Liver (tissue), 3 donors: ENCODE measurements around the gene TVP23A.

ENCODE experiments used
- FOXA1 ChIP-seq: IDR thresholded peaks from 2 replicates; pipeline ENCODE4 v1.6.1; 2016; ENCODE audit warnings: antibody characterized with exemption
- FOXA2 ChIP-seq: IDR thresholded peaks from 2 replicates; pipeline ENCODE4 v1.6.1; 2016; ENCODE audit warnings: antibody characterized with exemption
- GABPA ChIP-seq, 2 donors: IDR thresholded peaks in 1 of 2; conservative IDR thresholded peaks in 1 of 2; 2 replicates each; pipeline ENCODE4 v1.6.1; 2016; ENCODE audit warnings: antibody characterized with exemption in 2 of 2, mild to moderate bottlenecking in 1 of 2, moderate library complexity in 1 of 2
- JUND ChIP-seq, 2 donors: IDR thresholded peaks; 2 replicates each; pipeline ENCODE4 v1.6.1; 2016; ENCODE audit warnings: antibody characterized with exemption in 2 of 2
- RAD21 ChIP-seq, 2 donors: IDR thresholded peaks; 2 replicates each; pipeline ENCODE4 v1.6.1; 2016; ENCODE audit warnings: antibody characterized with exemption in 2 of 2, mild to moderate bottlenecking in 2 of 2
- RXRA ChIP-seq, 2 donors: IDR thresholded peaks; 2 replicates each; pipeline ENCODE4 v1.6.1; 2017 to 2018; ENCODE audit warnings: antibody characterized with exemption in 2 of 2, mild to moderate bottlenecking in 1 of 2
- SP1 ChIP-seq: IDR thresholded peaks from 2 replicates; pipeline ENCODE4 v1.6.1; 2018; ENCODE audit warnings: antibody characterized with exemption, mild to moderate bottlenecking
- TAF1 ChIP-seq: conservative IDR thresholded peaks from 2 replicates; pipeline ENCODE4 v1.6.1; 2016; ENCODE audit warnings: antibody characterized with exemption, mild to moderate bottlenecking
- YY1 ChIP-seq: IDR thresholded peaks from 2 replicates; pipeline ENCODE4 v1.6.1; 2016; ENCODE audit warnings: antibody characterized with exemption, mild to moderate bottlenecking
- TF ChIP-seq, protein P1 (sequence below): fragments of 150-350 bp; IDR thresholded peaks from 2 replicates; pipeline ENCODE4 v1.5.1; 2017; ENCODE audit warnings: improper control_type of control experiment, low read depth, low read length; ENCODE audit not compliant: missing input control
- TF ChIP-seq, protein P2 (sequence below): IDR thresholded peaks from 2 replicates; pipeline ENCODE4 v1.6.1; 2016; ENCODE audit warnings: antibody characterized with exemption, mild to moderate bottlenecking
- TF ChIP-seq, protein P3 (sequence below): IDR thresholded peaks from 2 replicates; pipeline ENCODE4 v1.6.1; 2016; ENCODE audit warnings: antibody characterized with exemption
- TF ChIP-seq, protein P4 (sequence below): IDR thresholded peaks from 2 replicates; pipeline ENCODE4 v1.6.1; 2016; ENCODE audit warnings: antibody characterized with exemption
- donor health status: healthy.
- donor health status: healthy.

DNA sequence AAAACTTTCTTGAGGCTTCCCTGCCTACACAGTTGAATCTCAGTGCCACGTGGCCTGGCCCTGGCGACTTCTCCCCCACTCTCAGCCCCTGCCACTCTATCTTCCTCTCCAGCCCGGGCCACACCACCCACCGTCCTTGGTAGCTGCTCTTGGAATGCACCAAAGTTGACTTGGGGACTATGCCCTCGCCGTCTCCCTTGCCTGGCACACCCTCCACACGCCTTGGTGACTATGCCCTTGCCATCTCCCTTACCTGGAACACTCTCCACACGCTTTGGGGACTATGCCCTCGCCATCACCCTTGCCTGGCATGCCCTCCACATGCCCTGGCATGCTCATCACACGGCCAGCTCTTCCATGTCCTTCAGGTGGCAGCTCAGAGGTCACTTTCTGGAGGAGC lies 15.5 kb upstream of the TVP23A start:
- TF ChIP-seq GABPA (IDR thresholded peaks at IDR 0.05 in 1 of 2, conservative IDR thresholded peaks at IDR 0.05 in 1 of 2): no peak
- TF ChIP-seq, protein P1, sequence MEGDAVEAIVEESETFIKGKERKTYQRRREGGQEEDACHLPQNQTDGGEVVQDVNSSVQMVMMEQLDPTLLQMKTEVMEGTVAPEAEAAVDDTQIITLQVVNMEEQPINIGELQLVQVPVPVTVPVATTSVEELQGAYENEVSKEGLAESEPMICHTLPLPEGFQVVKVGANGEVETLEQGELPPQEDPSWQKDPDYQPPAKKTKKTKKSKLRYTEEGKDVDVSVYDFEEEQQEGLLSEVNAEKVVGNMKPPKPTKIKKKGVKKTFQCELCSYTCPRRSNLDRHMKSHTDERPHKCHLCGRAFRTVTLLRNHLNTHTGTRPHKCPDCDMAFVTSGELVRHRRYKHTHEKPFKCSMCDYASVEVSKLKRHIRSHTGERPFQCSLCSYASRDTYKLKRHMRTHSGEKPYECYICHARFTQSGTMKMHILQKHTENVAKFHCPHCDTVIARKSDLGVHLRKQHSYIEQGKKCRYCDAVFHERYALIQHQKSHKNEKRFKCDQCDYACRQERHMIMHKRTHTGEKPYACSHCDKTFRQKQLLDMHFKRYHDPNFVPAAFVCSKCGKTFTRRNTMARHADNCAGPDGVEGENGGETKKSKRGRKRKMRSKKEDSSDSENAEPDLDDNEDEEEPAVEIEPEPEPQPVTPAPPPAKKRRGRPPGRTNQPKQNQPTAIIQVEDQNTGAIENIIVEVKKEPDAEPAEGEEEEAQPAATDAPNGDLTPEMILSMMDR: no peak
- TF ChIP-seq, protein P2, sequence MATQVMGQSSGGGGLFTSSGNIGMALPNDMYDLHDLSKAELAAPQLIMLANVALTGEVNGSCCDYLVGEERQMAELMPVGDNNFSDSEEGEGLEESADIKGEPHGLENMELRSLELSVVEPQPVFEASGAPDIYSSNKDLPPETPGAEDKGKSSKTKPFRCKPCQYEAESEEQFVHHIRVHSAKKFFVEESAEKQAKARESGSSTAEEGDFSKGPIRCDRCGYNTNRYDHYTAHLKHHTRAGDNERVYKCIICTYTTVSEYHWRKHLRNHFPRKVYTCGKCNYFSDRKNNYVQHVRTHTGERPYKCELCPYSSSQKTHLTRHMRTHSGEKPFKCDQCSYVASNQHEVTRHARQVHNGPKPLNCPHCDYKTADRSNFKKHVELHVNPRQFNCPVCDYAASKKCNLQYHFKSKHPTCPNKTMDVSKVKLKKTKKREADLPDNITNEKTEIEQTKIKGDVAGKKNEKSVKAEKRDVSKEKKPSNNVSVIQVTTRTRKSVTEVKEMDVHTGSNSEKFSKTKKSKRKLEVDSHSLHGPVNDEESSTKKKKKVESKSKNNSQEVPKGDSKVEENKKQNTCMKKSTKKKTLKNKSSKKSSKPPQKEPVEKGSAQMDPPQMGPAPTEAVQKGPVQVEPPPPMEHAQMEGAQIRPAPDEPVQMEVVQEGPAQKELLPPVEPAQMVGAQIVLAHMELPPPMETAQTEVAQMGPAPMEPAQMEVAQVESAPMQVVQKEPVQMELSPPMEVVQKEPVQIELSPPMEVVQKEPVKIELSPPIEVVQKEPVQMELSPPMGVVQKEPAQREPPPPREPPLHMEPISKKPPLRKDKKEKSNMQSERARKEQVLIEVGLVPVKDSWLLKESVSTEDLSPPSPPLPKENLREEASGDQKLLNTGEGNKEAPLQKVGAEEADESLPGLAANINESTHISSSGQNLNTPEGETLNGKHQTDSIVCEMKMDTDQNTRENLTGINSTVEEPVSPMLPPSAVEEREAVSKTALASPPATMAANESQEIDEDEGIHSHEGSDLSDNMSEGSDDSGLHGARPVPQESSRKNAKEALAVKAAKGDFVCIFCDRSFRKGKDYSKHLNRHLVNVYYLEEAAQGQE: no peak
- TF ChIP-seq TAF1: no peak
- no peak for TF ChIP-seq RAD21 (IDR thresholded peaks at IDR 0.05)
- TF ChIP-seq JUND (IDR thresholded peaks at IDR 0.05): no peak
- TF ChIP-seq, protein P3, sequence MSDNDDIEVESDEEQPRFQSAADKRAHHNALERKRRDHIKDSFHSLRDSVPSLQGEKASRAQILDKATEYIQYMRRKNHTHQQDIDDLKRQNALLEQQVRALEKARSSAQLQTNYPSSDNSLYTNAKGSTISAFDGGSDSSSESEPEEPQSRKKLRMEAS: no peak
- no peak for TF ChIP-seq FOXA2
- no peak for TF ChIP-seq YY1
- peak in 1 of 2 donors; percentile 36 for TF ChIP-seq RXRA (IDR thresholded peaks at IDR 0.05)
- TF ChIP-seq, protein P4, sequence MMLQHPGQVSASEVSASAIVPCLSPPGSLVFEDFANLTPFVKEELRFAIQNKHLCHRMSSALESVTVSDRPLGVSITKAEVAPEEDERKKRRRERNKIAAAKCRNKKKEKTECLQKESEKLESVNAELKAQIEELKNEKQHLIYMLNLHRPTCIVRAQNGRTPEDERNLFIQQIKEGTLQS: no peak
- TF ChIP-seq FOXA1: no peak
- TF ChIP-seq SP1: no peak
